OCI-LY1 (cell line): ENCODE results near the gene GOLGA3.

Experiments
- CTCF ChIP-seq: fragments of 200-600 bp; sonication (generic), shearing (Covaris generic); IDR thresholded peaks from 2 replicates; pipeline ENCODE4 v1.5.1; 2017; ENCODE audit warnings: mild to moderate bottlenecking, antibody characterized with exemption, low read length, moderate library complexity, mixed read lengths
- EZH2 ChIP-seq: fragments of 200-600 bp; sonication (generic), shearing (Covaris generic); IDR thresholded peaks from 2 replicates; pipeline ENCODE4 v1.8.0; 2017; ENCODE audit warnings: borderline replicate concordance, mixed run types, mild to moderate bottlenecking, antibody characterized with exemption, low read length, moderate library complexity, mixed read lengths

GRCh38 chr12:132759359-132759758 lies 69.3 kb downstream of the GOLGA3 start:
- no peak for TF ChIP-seq CTCF
- no peak for TF ChIP-seq EZH2
